Kidney (tissue), 14 donors: ENCODE data around the gene TXNDC12. TPM values are rescaled to one million over a fixed set of nuclear protein-coding genes. Genes with fewer than 3 reads are reported as not detected.

Experiments used
- DNase-seq, 5 donors: peaks; one replicate each; pipeline ENCODE4 v3.0.0-alpha.2; 2013 to 2020
- FAIRE-seq: peaks from 2 replicates; lab custom pipeline; 2012; peaks lifted over from hg19 to GRCh38; lab: Jason Lieb, UNC
- H3K27ac ChIP-seq, 2 donors: one replicate each; pipeline ENCODE4 v1.7.0; 2013; ENCODE audit warnings: low read depth in 2 of 2, low read length in 2 of 2, inconsistent platforms in 1 of 2
- H3K27me3 ChIP-seq: one replicate; pipeline ENCODE4 v1.7.1; 2013; ENCODE audit warnings: low read length, inconsistent platforms; ENCODE audit not compliant: control insufficient read depth, insufficient read depth
- H3K36me3 ChIP-seq, 3 donors: one replicate each; pipeline versions ENCODE4 v1.7.0 to v1.7.1; 2013; ENCODE audit warnings: low read length in 3 of 3, control low read depth in 1 of 3, inconsistent platforms in 1 of 3; ENCODE audit not compliant: insufficient read depth in 3 of 3, control insufficient read depth in 2 of 3
- H3K4me1 ChIP-seq, 3 donors: one replicate each; pipeline versions ENCODE4 v1.7.0 to v1.7.1; 2013; ENCODE audit warnings: low read length in 3 of 3, inconsistent platforms in 1 of 3, low read depth in 1 of 3; ENCODE audit not compliant: control insufficient read depth in 2 of 3, insufficient read depth in 2 of 3
- H3K4me3 ChIP-seq, 3 donors: one replicate each; pipeline versions ENCODE4 v1.7.0 to v1.8.1; 2013; ENCODE audit warnings: low read length in 3 of 3, control low read depth in 1 of 3, inconsistent platforms in 1 of 3
- H3K9ac ChIP-seq, 3 donors: one replicate each; pipeline versions ENCODE4 v1.7.0 to v1.7.1; 2013; ENCODE audit warnings: low read length in 3 of 3, control low read depth in 1 of 3, inconsistent platforms in 1 of 3
- H3K9me3 ChIP-seq, 3 donors: one replicate each; pipeline versions ENCODE4 v1.7.0 to v1.7.1; 2013; ENCODE audit warnings: low read length in 3 of 3, control low read depth in 1 of 3, inconsistent platforms in 1 of 3; ENCODE audit not compliant: control insufficient read depth in 2 of 3, insufficient read depth in 1 of 3
- CTCF ChIP-seq: IDR thresholded peaks from 3 replicates; pipeline ENCODE4 v1.5.1; 2012; ENCODE audit warnings: mild to moderate bottlenecking, moderate library complexity, borderline replicate concordance; ENCODE audit not compliant: insufficient read depth; ENCODE audit errors: extremely low read depth
- intact Hi-C: fragments of 100-400 bp; cut with DNase I; formaldehyde crosslinking; loops from one replicate; pipeline ENCODE4 v1.11.1; 2022
- polyA plus RNA-seq: library from polyadenylated mRNA; stranded (reverse); fragments of 350-450 nt; fragmentation: Illumina TruSeq; extraction: RNeasy Lipid Tissue Mini Kit (QIAGEN cat#74804); gene quantifications from one replicate; pipeline ENCODE4 v1.2.3, GENCODE V29; 2014; ENCODE audit warnings: low read depth, low replicate concordance; ENCODE audit not compliant: insufficient read depth
- total RNA-seq: library from RNA; stranded (reverse); fragmentation: NEBNext Ultra II Directional; extraction: Animal tissue kit (Norgen Biotek cat#: 25700); gene quantifications from one replicate; pipeline ENCODE4 v1.2.1, GENCODE V29; 2021
- donor health status: control.
- donor health status: control.
- donor health status: control.
- donor health status: control.
- donor health status: control.
- donor health status: DM: yes; HTN: yes; CAD: no.
- donor health status: Normal renal cell carcinoma (clear cell type).

The TXNDC12 gene
- total and polyA plus RNA-seq, 2 donors from 2014 or later = 40.5 to 46.0 TPM

GRCh38 chr1:51997974-51998382, 57.0 kb downstream of the TXNDC12 start:
- intact Hi-C loops = no loop called here
- Histone ChIP-seq H3K9me3 (no peaks in the 10 kb centered on the region), H3K36me3 (no peaks in the 10 kb centered on the region), H3K4me1 (no peaks in the 10 kb centered on the region), H3K4me3 (no peak overlapping the region), H3K9ac (no peak overlapping the region), H3K27ac (no peak overlapping the region), H3K27me3 (no peaks in the 10 kb centered on the region)
- no peak for DNase-seq
- no peak for FAIRE-seq
- no peak for TF ChIP-seq CTCF

GRCh38 chr1:51990478-51990965, 64.5 kb downstream of the TXNDC12 start, which contains the start of gene RAB3B:
Gene RAB3B (minus strand): TSS chr1:51990700. CDS start chr1:51977117, 13,583 bp downstream.
- Histone ChIP-seq H3K36me3 (no peaks in the 10 kb centered on the region), H3K9ac (no peak within 1 kb of the TSS), H3K4me3 (peak within 1 kb of the TSS in 1 of 3 donors; percentile 7), H3K4me1 (no peaks in the 10 kb centered on the region), H3K27ac (no peak within 1 kb of the TSS), H3K27me3 (peaks cover 3% of the 10 kb centered on the region), H3K9me3 (no peaks in the 10 kb centered on the region)
- no peak for TF ChIP-seq CTCF
- peak; percentile 83 to 94 (median 90) for DNase-seq
- no peak for FAIRE-seq
- intact Hi-C loops = no loop called here

GRCh38 chr1:51989582-51990477, 65.2 kb downstream of the TXNDC12 start:
- intact Hi-C loops = no loop called here
- no peak overlapping the region for H3K9ac ChIP-seq
- peaks cover 3% of the 10 kb centered on the region for H3K27me3 ChIP-seq

More at GRCh38 chr1:51989582-51990477, 65.2 kb downstream of the TXNDC12 start:
- TF ChIP-seq CTCF = no peak
- H3K4me3 ChIP-seq = no peak overlapping the region
- H3K9me3 ChIP-seq = no peaks in the 10 kb centered on the region
- DNase-seq = peak in 3 of 5 donors; percentile 5 to 74 (median 24)
- FAIRE-seq = no peak
- H3K36me3 ChIP-seq = no peaks in the 10 kb centered on the region
- no peak overlapping the region for H3K27ac ChIP-seq
- H3K4me1 ChIP-seq = no peaks in the 10 kb centered on the region
